ENCODE results near the gene PHLPP2.
"Not testable (repeated sequence)": the region's sequence is repeated elsewhere in the genome, so short reads cannot be mapped to it uniquely, and the experiment has no call there.

PHLPP2 gene

DNA sequence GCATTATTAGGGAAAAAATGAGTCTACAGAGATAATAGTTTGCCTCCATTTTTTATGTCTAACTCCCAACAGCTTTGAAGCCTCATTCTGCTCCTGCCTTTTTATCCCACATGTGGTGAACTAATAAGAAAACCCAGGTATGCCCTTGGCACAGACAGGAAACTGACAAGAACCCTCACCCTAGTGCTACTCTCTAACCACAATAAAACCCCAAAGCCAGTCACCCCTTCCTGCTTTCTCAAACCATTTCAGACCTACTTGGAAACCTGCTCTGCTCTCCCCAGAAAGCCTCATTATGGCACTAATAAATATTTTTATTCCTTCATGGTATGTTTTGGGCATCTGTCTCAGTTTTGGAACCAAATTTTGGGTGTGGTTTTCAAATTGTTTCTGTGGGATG lies 102.4 kb downstream of the PHLPP2 start:
- no peak for DNase-seq (ENCODE audit: low read depth in 2 of 2)

GRCh38 chr16:71618429-71618828 lies 106.1 kb downstream of the PHLPP2 start:
- DNase-seq (ENCODE audit: low read depth in 2 of 2): no peak

- not testable (repeated sequence) for DNase-seq (ENCODE audit: low read depth in 2 of 2)
Observed at GRCh38 chr16:71614956-71615355, 109.5 kb downstream of the PHLPP2 start.

DNA sequence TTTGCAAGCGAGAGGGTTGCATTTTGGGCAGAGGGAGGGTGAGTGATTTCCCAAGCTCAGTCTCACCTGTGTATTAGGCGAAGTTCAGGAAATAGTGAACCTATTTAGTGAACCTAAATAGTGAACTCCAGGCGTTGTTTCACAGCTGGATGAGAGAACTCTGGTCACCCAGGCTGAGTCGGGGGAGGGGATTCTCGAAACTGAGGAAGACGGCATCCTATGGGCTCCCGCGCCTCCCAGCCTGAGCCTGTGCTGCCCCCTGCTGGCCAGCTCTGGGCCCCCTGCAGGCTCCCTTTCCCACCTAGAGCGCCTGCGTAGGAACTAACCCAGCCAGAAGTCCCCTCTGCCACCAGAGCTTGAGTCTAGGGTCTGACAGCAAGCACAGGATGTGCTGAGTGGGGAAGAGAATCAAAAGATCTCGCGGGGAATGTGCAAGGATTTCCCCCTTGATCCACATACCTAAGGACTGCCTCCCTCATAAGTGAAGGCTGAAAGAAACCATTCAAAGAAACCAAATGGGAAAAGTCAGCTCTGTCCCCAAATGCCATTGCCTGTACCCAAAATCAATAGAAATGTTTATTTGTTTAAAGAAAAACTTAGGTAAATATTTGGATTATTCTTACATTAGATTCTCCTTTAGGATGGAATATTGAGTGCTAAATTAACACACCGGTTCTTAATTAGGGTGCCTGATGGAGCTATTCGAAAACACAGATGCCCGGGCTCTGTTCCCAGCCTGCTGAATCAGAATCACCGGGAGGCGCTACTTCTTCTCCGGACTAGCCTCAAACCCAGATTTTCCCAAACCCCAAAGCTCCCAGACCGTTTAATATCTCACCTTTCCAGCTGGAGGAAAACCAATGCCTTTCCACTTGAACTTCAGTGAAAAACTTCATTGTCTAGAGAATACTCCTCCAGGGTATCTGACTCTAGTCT lies 113.3 kb downstream of the PHLPP2 start:
- peak; percentile 58 to 82 for DNase-seq (ENCODE audit: low read depth in 2 of 2)

GRCh38 chr16:71610447-71610846 lies 114.1 kb downstream of the PHLPP2 start:
- no peak for DNase-seq (ENCODE audit: low read depth in 2 of 2)

- DNase-seq (ENCODE audit: low read depth in 2 of 2): no peak
Observed at GRCh38 chr16:71609066-71609465, 115.4 kb downstream of the PHLPP2 start.

DNA sequence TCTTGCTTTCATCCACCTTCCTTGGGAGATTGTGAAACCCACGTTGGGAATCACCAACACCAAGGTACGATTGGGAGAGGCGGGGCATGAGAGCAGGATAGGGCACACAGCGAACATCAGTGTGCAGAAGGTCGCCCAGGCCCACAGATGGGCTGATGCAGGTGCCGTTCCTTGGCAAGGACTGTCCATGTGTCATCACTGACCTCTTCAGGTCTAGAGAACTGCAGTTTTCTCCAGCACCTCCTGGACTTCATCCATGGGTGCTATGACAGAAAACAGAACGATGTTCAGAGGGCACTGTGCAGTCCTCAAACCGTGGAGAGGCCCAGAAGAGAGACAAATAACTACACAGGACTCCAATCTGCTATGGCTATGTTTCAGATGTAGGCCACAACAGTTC lies 123.7 kb downstream of the PHLPP2 start:
- no peak for DNase-seq (ENCODE audit: low read depth in 2 of 2)

- DNase-seq (ENCODE audit: low read depth in 2 of 2): not testable (repeated sequence)
Observed at GRCh38 chr16:71598426-71598825, 126.1 kb downstream of the PHLPP2 start.

DNA sequence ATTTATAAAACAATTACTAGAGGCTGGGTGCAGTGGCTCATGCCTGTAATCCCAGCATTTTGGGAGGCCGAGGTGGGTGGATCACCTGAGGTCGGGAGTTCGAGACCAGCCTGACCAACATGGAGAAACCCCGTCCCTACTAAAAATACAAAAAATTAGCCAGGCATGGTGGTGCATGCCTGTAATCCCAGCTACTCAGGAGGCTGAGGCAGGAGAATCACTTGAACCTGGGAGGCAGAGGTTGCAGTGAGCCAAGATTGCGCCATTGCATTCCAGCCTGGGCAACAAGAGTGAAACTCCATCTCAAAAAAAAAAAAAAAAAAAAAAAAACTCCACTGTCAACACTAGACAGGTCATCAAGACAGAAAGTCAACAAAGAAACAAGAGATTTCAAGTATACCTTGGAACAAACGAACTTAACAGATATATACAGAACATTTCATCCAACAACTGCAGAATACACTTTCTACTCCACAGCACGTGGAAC lies 129.1 kb downstream of the PHLPP2 start:
- DNase-seq (ENCODE audit: low read depth in 2 of 2): not testable (repeated sequence)
